ENCODE measurements around the gene ARL14.

Gene ARL14

GRCh38 chr3:160676547-160677303 lies at the start of gene ARL14:
ARL14 (plus strand) TSS chr3:160677160; CDS start chr3:160677347, 187 bp downstream.
- DNase-seq, result peak; percentile 17

GRCh38 chr3:160629491-160629890 lies 47.5 kb upstream of the ARL14 start:
- no peak for DNase-seq

DNA sequence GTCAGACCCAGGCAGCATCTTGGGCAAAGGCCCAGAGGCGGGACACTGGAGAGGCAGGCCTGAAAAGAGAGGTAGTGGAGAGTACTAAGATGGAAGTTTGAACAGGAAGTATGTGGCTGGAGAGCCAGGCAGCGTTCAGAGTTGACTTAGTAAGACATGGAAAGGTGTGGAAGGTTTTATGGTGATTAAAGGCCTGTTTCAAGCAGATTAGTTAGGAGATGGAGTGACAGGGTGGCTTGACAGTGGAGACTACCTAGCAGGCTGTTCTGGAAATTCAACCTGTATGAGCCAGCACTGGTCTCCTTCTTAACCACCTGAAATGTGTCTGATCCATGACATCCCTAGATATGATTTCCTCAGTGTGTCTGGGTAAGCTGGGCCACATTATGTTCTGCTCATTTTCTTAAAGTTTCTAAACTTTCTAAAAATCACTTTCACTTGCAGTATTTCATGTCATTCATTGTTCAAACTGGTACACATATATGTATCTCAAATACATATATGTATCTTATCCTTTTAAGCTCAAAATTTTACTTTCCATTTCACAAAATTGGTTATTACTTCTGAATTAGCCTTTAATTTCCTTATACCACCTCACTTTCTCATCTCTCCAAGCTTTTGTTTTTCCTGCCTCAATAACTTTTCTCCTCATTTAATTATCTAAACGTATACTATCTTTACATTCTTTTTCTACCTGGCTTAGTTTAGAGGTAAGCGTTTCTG lies 43.4 kb upstream of the ARL14 start:
- DNase-seq, result no peak

DNA sequence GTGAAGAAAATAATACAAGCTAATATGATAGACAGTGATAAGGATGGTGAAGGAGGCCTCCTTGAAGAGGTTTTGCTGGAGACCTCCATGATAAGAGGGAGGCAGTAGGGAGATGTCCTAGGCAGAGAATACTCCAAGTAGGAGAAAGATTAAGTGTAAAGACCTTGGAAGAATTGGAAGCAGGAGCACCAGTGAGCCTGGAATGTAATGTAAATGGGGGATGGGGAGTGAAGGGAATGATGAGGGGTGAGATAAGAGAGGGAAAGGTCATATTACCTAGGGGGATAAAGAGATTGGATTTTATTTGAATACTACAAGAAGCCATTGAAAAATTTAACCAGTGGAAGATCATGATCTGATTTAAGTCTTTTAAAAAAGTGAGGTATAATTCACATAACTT lies 41.7 kb upstream of the ARL14 start:
- DNase-seq, result no peak

- DNase-seq, result no peak
These were observed 39.9 kb upstream of the ARL14 start for GRCh38 chr3:160637086-160637485.

DNA sequence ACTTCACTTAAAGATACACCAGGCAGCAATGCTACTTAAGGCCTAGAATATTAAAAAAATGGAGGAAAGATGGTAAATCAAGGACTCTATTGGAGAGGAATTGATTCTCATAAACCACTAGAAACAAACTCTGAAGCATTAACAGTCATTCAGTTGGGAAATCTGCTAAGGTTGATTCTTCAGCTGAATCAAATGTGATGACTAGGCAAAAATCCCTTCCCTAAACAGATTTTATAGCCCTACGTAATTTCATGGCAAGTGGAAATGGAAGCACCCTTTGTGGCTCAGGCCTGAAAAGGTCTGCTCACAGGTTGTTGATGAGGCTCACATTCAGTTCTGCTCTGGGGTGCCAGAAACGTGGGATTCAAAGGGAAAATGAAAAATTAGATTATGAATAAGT lies 38.8 kb upstream of the ARL14 start:
- no peak for DNase-seq

GRCh38 chr3:160641665-160642309 lies 35.2 kb upstream of the ARL14 start:
- DNase-seq, result no peak

GRCh38 chr3:160643994-160644393 lies 33.0 kb upstream of the ARL14 start:
- no peak for DNase-seq

DNA sequence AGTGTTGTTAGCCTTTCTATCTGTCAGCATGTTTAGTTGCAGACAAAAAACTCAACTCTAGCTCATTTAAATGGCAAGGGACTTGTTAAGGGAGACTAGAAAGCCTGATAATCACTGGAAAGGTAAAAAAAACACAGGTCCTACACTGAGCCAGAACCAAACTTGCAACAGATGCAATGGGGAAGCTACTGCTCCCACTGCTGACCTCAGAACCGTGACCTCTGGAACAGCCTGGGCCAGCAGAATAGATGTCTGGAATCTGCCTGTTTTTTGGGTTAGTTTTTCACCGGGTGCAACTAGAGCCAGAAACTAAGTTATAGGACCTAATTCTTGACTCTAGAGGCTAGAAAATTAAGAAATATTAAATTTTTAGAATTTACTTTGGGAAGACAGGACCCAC lies 32.5 kb upstream of the ARL14 start:
- DNase-seq, result no peak

GRCh38 chr3:160648701-160649100 lies 28.3 kb upstream of the ARL14 start:
- no peak for DNase-seq

DNA sequence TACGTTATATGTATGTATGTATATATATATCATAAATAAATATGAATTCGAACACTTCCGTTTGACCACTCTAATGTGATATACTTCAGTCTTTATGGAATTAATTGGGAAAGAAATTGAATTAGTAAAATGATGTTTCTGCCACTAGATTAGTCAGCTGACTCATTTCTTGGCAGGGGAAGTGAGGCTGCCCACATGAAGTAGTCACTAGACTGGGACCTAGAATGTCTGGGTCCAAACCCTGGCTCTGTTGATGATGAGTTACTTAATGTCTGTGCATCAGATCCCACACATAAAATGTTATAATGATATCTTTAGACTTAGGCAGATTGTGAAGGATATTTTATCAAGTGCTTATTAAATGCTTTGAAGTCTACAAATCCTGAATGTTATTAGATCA lies 27.4 kb upstream of the ARL14 start:
- no peak for DNase-seq

DNA sequence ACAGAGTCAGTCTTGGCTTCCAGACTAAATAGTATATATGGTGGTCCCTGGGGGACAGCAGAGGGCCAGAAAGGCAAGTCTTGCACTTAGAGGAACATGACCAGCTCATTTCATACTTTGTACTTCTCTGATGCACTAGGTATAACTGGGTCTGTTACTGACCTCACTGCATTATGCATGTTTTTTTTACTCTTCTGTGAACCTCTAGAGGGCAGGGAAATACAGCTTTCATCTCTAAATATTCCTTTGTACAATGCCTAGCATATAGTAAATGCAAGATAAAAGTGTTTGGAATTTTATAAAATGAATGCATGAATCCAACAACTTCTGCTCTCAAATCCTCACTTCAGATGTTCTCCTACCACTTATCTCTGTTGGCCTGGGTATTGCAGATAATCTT lies 23.4 kb upstream of the ARL14 start:
- DNase-seq, result no peak

DNA sequence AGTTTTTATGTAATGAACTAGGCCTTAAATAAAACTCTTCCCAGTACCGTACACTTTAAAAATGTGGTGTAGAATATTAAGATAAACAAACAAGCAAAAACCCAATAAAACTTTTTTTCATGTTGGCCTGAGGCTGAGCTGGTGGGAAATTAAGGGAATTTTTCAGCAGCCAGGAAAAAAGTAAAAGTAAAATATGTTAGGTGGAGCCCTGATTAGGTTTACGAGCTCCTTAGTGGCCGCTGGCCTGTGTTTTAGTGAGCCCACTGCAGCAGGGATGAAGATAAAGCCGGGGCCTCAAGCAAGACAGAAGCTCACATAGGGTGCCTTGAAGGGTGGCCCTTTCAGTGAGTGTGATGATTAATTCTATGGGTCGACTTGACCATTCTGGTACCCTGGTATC lies 16.1 kb upstream of the ARL14 start:
- no peak for DNase-seq

GRCh38 chr3:160661660-160662059 lies 15.3 kb upstream of the ARL14 start:
- peak; percentile 70 for DNase-seq

DNA sequence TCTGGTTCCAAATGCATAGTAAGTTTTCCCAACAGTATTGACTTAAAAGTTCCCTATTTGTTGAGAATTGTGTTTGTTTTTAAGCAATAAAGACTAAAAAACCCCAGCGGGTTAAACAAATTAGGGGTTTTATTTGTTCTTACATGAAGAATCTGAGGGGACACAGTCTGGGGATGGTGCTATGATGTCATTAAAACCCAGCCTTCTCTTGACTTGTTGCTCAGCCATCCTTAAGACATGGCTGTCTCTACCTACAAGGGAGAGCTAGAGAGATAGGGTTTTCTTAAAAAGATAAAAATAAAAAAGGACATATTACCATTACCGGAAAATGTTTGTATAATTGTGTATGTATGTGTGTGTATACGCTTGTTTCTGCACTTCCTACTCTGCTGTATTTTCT lies 11.7 kb upstream of the ARL14 start:
- no peak for DNase-seq

DNA sequence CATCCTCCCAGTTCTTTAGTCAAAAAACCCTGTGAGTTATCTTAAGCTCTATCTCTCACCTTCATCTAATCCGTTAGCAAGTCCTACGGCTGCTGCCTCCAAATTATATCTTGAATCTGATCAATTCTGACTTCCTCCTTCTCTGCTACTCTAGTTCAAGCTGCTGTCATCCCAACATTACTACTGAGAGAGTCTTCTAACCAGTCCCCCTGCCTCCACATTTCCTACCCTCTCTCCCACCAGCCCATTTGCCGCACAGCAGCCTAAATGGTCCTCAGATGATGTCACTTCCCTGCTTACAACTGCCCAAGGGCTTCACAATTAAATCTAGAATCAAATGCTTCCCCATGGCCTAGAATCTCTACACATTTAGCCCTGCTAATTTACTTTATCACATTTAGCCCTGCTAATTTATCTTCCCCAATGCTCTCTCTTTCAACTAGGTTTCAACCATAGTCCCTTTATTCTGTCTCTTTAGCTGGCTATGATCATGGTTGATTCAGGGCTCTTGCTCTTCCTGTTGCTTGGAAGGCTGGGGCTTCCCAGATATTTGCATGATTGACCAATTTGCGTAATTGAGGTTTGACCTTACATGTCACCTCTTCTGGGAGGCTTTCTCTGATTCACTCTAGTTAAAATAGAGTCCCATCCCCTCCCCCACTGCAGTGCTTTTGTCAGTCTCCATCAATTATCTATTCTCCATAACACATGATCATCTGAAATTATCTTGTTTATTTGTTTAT lies 11.0 kb upstream of the ARL14 start:
- DNase-seq, result peak; percentile 75

DNA sequence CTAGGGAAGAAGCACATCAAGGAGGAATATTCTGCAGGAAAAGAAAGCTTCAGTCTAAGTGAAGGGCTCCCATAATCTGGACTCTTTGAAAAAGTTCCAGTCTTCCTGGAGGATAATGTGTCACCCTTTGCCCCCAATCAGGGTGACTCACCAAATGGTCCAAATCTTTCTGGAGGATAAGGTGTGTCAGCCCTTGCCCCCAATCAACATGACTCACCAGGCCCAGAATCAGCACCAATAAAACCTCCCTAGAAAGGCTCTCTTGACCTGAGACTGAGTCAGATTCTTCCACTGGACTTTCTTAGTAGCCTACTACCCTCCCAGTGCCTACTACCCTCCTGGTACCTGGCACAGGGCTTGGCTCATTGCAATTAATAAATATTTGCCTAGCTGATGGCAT lies 9.5 kb upstream of the ARL14 start:
- peak; percentile 43 for DNase-seq

GRCh38 chr3:160668454-160668853 lies 8.5 kb upstream of the ARL14 start:
- DNase-seq, result peak; percentile 72

GRCh38 chr3:160671231-160671630 lies 5.7 kb upstream of the ARL14 start:
- no peak for DNase-seq

DNA sequence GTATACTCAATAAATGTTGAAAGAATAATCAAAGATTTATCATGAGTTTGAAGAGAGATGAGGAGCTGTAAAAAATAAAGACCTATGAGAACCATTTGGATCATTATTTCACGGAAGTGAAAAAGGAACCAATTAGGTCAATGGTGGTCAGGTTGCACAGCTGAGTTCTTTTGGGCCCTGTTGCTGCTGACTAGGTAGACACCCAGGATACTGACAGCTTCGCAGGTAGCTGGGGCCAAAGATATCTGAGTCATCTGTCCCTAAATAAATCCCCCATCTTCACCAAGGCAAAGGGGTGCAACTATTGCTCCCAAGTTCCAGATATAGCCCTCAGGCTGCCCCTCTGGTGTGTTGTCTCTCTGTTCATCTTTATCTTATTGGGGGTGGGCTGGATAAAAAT lies 5.0 kb upstream of the ARL14 start:
- no peak for DNase-seq

DNA sequence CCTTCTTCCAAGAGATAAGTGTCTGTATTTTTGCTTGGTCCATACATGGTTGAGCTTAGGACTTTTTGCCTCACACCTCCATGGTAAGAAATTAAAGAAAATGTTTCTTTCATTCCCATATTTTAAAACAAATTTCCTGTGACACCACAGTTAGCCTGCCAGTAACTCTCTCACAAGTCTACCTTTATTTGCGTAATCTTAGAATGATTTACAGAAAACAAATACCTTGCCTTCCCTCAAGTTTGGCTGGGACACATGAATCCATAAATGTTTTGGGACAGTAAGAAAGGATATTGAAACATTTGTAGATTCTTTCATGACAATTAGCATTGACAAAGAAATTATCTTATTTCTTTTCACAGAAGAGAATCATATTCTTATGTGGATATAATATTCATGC lies 3.8 kb upstream of the ARL14 start:
- DNase-seq, result no peak

DNA sequence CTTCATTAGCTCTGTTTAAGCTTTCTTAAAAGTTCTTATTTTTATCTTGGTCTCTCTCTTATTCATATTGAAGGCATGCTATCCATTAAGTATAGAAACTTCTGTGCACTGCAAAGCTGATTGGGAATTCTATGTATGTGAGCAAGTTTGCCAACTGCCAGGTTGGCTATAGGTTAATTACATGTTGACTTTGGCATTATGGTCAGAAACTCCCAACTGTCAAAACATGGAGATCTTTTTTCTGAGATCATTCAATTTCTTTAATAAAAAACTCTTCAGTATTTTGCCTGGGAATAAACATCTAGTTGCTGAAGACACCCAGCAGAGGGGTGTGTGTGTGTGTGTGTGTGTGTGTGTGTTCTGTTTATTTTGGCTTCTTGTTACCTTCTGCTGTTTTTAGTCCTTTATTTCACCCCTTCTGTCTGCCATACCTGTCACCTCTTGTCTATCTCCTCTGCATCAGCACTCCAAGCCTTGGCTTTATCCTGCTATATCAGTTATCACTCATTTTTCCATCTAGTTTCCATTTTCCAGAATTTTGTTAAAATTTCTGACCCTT lies 1.3 kb upstream of the ARL14 start:
- DNase-seq, result peak; percentile 86

DNA sequence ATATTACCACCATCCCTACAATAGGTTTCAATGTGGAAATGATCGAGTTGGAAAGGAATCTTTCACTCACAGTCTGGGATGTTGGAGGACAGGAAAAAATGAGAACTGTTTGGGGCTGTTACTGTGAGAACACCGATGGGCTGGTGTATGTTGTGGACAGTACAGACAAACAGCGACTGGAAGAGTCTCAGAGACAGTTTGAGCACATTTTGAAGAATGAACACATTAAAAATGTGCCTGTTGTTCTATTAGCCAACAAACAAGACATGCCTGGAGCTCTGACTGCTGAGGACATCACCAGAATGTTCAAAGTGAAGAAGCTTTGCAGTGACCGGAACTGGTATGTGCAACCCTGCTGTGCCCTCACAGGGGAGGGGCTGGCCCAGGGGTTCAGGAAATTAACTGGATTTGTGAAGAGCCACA lies 510 bp downstream of the ARL14 start:
- DNase-seq, result peak; percentile 30
